Uterus (tissue), 4 donors: ENCODE data around the gene MARCHF6. TPM values are rescaled to one million over a fixed set of nuclear protein-coding genes. Genes with fewer than 3 reads are reported as not detected.

Source experiments
- DNase-seq, 2 donors: peaks; one replicate each; pipeline ENCODE4 v3.0.0-alpha.2; 2019 to 2020
- H3K27ac ChIP-seq, 2 donors: fragments of 200-600 bp; sonication (generic); 1 replicate in 1 of 2; 2 replicates in 1 of 2; pipeline ENCODE4 v1.5.1; 2016 to 2018
- H3K27me3 ChIP-seq, 2 donors: fragments of 200-600 bp; sonication (generic); one replicate each; pipeline ENCODE4 v1.5.1; 2018 to 2019; ENCODE audit warnings: control low read depth in 1 of 2
- H3K36me3 ChIP-seq, 2 donors: fragments of 200-600 bp; sonication (generic); one replicate each; pipeline ENCODE4 v1.5.1; 2019; ENCODE audit warnings: control low read depth in 1 of 2
- H3K4me1 ChIP-seq, 2 donors: fragments of 200-600 bp; sonication (generic); one replicate each; pipeline ENCODE4 v1.5.1; 2018 to 2019; ENCODE audit warnings: control low read depth in 1 of 2
- H3K4me3 ChIP-seq, 2 donors: fragments of 200-600 bp; sonication (generic); 1 replicate in 1 of 2; 2 replicates in 1 of 2; pipeline ENCODE4 v1.5.1; 2018 to 2019; ENCODE audit warnings: mild to moderate bottlenecking in 1 of 2
- H3K9me3 ChIP-seq, 2 donors: fragments of 200-600 bp; sonication (generic); one replicate each; pipeline ENCODE4 v1.5.1; 2019; ENCODE audit warnings: control low read depth in 1 of 2
- CTCF ChIP-seq, 4 experiments: fragments of 200-600 bp in 2 of 4; fragments of 450-650 bp in 2 of 4; sonication (generic) in 2 of 4; IDR thresholded peaks; one replicate each; pipeline ENCODE4 v1.5.1; 2016 to 2019; ENCODE audit warnings: antibody characterized with exemption in 4 of 4, mild to moderate bottlenecking in 2 of 4, moderate library complexity in 1 of 4
- POLR2A ChIP-seq, 2 donors: fragments of 450-650 bp; IDR thresholded peaks; one replicate each; pipeline ENCODE4 v1.6.1; 2016; ENCODE audit warnings: antibody characterized with exemption in 2 of 2, mild to moderate bottlenecking in 1 of 2, moderate library complexity in 1 of 2
- intact Hi-C: fragments of 100-400 bp; cut with DNase I; formaldehyde crosslinking; loops from one replicate; pipeline ENCODE4 v1.15.1; 2023; ENCODE audit warnings: low total_unique reads
- total RNA-seq, 4 donors: library from RNA; depleted of rRNA in 3 of 4; stranded (reverse); fragments of >200 nt in 3 of 4; gene quantifications; one replicate each; pipeline versions ENCODE4 v1.1.0 to v1.2.4, GENCODE V29; 2014 to 2023
- donor health status: DM: yes; HTN: yes; CAD: no.

Gene MARCHF6
- total RNA-seq, 4 donors from 2014 or later, result 62.1 to 234 (median 178) TPM

DNA sequence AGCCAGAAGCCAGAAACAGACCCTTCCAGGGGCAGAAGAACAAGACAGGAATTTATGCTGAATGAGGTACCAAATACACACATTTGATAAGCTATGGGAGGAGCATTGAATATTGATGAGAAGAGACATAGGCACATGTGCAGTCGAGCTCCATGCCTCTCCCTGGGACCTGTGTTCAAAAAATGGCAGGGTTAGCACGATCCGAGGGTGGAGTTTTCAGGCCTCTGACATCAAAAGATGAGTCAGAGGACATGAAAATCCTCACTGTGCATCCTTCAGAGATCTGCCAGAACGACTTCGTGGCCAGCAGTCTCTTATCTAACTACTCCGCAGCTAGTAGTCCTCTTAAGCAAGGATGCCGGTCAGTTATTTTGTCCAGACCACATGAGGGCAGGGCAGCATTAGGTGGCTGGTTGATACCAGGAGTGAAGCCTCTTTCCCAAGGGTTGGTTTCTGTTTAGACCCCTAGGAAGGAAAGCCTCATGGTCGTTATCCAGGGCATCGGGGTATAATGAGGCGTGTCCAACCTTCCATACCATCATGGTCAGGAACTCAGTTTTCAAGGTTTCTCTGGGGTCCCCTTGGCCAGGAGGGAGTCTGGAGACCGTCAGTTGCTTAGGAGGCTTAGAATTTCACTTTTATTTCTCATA lies 34.2 kb upstream of the MARCHF6 start:
- Histone ChIP-seq H3K27ac (no peak overlapping the region), H3K9me3 (no peaks in the 10 kb centered on the region), H3K36me3 (no peaks in the 10 kb centered on the region), H3K4me1 (no peaks in the 10 kb centered on the region), H3K27me3 (no peaks in the 10 kb centered on the region), H3K4me3 (no peak overlapping the region)
- DNase-seq, result peak; percentile 61 to 69
- intact Hi-C loops, result no loop called here
- TF ChIP-seq CTCF (IDR thresholded peaks at IDR 0.05), result peak in 1 of 4 experiments; percentile 5
- no peak for TF ChIP-seq POLR2A (IDR thresholded peaks at IDR 0.05)

GRCh38 chr5:10320793-10321192 lies 32.7 kb upstream of the MARCHF6 start:
- no peaks in the 10 kb centered on the region for H3K4me1 ChIP-seq
- no peaks in the 10 kb centered on the region for H3K9me3 ChIP-seq
- no peak for DNase-seq
- no peak overlapping the region for H3K4me3 ChIP-seq
- no peak overlapping the region for H3K27ac ChIP-seq
- TF ChIP-seq CTCF (IDR thresholded peaks at IDR 0.05) (no peak), POLR2A (IDR thresholded peaks at IDR 0.05) (no peak)
- no peaks in the 10 kb centered on the region for H3K27me3 ChIP-seq
- intact Hi-C loops, result no loop called here
- no peaks in the 10 kb centered on the region for H3K36me3 ChIP-seq

DNA sequence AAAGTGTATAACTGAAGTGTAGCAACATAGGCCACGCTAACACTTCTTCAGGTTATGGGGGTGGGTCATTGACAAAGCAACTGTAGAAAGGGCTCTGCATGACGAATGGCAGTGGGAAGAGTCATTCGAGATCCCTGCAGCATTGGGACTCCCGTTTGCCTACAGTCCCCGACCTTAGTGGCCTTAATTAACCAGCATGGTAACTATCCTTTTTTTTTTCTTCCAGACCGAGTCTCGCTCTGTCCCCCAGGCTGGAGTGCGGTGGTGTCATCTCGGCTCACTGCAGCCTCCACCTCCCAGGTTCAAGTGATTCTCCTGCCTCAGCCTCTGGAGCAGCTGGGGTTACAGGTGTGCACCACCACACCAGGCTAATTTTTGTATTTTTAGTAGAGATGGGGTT lies 31.6 kb upstream of the MARCHF6 start:
- no peak overlapping the region for H3K27ac ChIP-seq
- intact Hi-C loops, result no loop called here
- H3K36me3 ChIP-seq, result no peaks in the 10 kb centered on the region
- no peaks in the 10 kb centered on the region for H3K9me3 ChIP-seq
- H3K4me1 ChIP-seq, result no peaks in the 10 kb centered on the region
- H3K27me3 ChIP-seq, result no peaks in the 10 kb centered on the region
- H3K4me3 ChIP-seq, result no peak overlapping the region
- DNase-seq, result no peak
- no peak for TF ChIP-seq CTCF (IDR thresholded peaks at IDR 0.05)
- TF ChIP-seq POLR2A (IDR thresholded peaks at IDR 0.05), result no peak

GRCh38 chr5:10323588-10324488 lies 29.7 kb upstream of the MARCHF6 start:
- TF ChIP-seq CTCF (IDR thresholded peaks at IDR 0.05) (no peak), POLR2A (IDR thresholded peaks at IDR 0.05) (no peak)
- Histone ChIP-seq H3K9me3 (no peaks in the 10 kb centered on the region), H3K36me3 (no peaks in the 10 kb centered on the region), H3K4me3 (no peak overlapping the region), H3K4me1 (no peaks in the 10 kb centered on the region), H3K27me3 (no peaks in the 10 kb centered on the region), H3K27ac (no peak overlapping the region)
- intact Hi-C loops, result no loop called here
- DNase-seq, result no peak
